Measurements from ENCODE around the gene PCNX1.

The PCNX1 gene

DNA sequence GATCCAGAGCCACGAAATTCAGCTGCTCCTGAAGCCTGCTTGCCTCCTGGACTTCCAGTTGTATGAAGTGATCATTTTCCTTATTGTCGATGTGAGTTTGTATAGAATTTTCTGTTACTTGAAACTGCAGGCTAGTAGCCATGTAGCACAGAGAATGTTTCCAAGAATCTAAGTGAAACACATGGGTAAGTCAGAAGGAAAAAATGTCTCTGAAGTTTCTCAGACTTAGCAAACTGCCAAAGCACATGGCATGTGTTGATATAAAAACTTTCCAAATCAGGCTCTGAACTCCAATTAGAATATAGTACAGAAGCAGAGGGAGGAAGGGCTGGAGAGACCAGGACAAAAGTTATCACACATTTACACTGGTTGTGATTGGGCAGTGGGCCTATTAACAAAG, 9.8 kb upstream of the PCNX1 start:
- Mint-ChIP-seq H3K36me3 (ENCODE audit: low read depth) (no peaks in the 10 kb centered on the region), H3K27ac (no peak overlapping the region), H3K4me1 (peaks cover 16% of the 10 kb centered on the region), H3K9me3 (no peaks in the 10 kb centered on the region), H3K4me3 (no peak overlapping the region), H3K27me3 (ENCODE audit: low read depth, poor library complexity) (peaks cover 3% of the 10 kb centered on the region)
- TF ChIP-seq, protein P1, sequence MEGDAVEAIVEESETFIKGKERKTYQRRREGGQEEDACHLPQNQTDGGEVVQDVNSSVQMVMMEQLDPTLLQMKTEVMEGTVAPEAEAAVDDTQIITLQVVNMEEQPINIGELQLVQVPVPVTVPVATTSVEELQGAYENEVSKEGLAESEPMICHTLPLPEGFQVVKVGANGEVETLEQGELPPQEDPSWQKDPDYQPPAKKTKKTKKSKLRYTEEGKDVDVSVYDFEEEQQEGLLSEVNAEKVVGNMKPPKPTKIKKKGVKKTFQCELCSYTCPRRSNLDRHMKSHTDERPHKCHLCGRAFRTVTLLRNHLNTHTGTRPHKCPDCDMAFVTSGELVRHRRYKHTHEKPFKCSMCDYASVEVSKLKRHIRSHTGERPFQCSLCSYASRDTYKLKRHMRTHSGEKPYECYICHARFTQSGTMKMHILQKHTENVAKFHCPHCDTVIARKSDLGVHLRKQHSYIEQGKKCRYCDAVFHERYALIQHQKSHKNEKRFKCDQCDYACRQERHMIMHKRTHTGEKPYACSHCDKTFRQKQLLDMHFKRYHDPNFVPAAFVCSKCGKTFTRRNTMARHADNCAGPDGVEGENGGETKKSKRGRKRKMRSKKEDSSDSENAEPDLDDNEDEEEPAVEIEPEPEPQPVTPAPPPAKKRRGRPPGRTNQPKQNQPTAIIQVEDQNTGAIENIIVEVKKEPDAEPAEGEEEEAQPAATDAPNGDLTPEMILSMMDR (IDR thresholded peaks at IDR 0.05): no peak
- no peak for DNase-seq

DNA sequence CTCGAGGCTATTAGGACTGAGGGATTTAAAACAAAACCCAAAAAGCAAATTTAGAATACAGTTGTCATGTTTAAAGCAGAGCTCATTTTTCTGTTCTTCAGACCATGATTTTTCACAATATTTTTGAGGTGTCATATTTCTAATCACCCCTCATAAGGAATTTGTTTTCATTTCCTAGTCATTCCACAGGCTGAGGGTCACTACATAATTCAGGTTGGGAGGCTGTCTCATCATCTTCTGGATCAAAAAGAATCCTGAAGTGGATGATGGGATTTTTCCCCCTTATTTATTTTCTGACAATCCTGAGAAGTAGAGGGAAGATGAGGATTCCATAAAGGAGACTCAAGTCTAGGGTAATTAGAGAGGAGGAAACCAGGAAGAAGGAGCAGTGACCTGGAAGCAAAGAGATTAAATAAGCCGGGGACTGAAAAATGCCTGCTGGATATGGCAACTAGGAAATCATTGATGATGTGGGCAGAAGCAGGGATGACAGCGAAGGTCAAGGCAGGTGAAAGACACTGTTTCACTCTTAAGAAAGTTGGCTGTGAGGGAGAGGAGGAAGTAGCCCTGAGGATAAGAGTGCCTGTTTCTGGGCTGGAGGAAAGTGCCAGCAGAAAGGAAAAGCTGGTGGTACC, 9.0 kb upstream of the PCNX1 start:
- Mint-ChIP-seq H3K9me3 (no peaks in the 10 kb centered on the region), H3K4me1 (peaks cover 16% of the 10 kb centered on the region), H3K27ac (no peak overlapping the region), H3K36me3 (ENCODE audit: low read depth) (no peaks in the 10 kb centered on the region), H3K27me3 (ENCODE audit: low read depth, poor library complexity) (peaks cover 3% of the 10 kb centered on the region), H3K4me3 (no peak overlapping the region)
- DNase-seq: no peak
- TF ChIP-seq, protein P1 (IDR thresholded peaks at IDR 0.05): no peak

DNA sequence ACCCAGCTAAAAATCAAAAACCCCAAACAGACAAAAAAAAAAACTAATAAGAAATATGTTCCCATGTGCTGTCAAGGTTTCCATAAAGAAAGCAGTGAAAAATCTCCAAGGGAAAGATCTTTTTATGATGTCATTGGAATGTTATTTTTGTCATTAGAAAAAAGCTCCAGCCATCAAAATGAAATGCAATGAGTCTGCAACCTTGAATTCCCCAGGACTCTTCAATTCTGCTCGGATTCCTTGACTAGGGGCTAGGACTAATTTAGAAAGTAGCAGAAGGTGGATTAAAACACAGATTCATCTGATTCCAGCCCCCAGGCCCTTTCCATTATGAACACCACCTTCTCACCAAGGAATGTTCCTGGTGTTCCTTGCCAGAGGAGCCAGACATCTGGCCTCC, 6.0 kb upstream of the PCNX1 start:
- TF ChIP-seq, protein P1 (IDR thresholded peaks at IDR 0.05): no peak
- Mint-ChIP-seq H3K9me3 (no peaks in the 10 kb centered on the region), H3K36me3 (ENCODE audit: low read depth) (no peaks in the 10 kb centered on the region), H3K27ac (no peak overlapping the region), H3K4me1 (peaks cover 29% of the 10 kb centered on the region), H3K27me3 (ENCODE audit: low read depth, poor library complexity) (peaks cover 3% of the 10 kb centered on the region), H3K4me3 (no peak overlapping the region)
- DNase-seq: no peak

DNA sequence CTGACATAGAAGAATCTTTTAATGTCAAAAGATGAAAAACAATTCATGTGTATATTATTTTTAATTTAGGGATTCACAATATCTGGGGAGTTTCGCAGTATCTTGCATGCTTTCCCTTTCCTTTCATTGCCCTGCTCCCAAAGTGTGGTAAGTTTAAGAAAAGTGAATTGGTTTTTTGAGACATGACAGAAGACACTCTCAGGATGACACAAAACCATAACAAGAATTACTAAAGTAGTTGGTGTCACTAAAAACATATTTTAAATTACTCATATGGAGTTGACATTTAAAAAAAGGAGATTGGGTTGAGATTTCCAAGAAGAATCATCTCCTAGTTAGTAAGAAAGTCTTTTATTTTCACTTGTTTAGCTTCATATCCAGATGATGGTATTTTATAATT, 5.1 kb upstream of the PCNX1 start:
- Mint-ChIP-seq H3K4me1 (peaks cover 34% of the 10 kb centered on the region), H3K4me3 (no peak overlapping the region), H3K27me3 (ENCODE audit: low read depth, poor library complexity) (no peaks in the 10 kb centered on the region), H3K27ac (no peak overlapping the region), H3K9me3 (no peaks in the 10 kb centered on the region), H3K36me3 (ENCODE audit: low read depth) (no peaks in the 10 kb centered on the region)
- TF ChIP-seq, protein P1 (IDR thresholded peaks at IDR 0.05): no peak
- no peak for DNase-seq

DNA sequence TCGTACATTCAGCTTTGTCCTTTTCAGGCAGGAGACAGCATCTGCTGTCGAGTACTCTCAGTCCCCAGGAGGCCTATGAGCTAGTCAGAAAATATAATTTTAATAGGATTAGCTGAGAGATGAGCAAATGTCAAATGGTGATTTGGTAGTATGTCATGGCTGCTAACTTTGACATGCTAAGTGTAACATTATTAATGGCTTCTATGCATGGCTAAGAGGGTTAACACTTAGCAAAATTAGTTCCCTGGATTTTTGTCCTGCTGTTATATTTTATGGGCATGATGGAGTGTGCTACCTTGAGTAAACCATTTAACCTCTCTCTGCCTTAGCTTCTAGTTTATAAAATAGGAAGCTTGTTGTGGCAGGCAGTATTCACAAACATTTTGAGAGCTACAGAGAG, 2.9 kb upstream of the PCNX1 start:
- Mint-ChIP-seq H3K4me1 (peaks cover 38% of the 10 kb centered on the region), H3K36me3 (ENCODE audit: low read depth) (no peaks in the 10 kb centered on the region), H3K4me3 (no peak overlapping the region), H3K9me3 (no peaks in the 10 kb centered on the region), H3K27me3 (ENCODE audit: low read depth, poor library complexity) (no peaks in the 10 kb centered on the region), H3K27ac (no peak overlapping the region)
- DNase-seq: no peak
- TF ChIP-seq, protein P1 (IDR thresholded peaks at IDR 0.05): no peak

DNA sequence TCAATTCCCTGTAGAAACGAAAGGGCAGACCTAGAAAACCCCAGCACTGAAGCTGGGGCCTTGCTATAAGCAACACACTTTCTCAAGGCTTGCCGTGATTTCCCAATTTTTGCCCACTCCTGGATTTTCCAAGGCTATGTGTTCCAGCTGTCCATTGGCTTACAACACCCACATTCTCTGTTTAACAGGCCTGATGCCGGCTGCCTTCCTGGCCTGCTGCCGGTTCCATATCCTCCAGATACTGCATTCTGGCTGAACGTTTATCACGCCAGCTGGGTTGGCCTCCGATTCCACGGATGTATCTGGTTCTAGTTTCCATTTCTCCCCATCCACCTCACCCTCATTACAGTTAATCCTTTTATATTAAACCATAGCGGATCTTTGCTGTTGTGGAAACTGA, 2.0 kb upstream of the PCNX1 start:
- DNase-seq: no peak
- H3K4me3 Mint-ChIP-seq: no peak overlapping the region
- TF ChIP-seq, protein P1 (IDR thresholded peaks at IDR 0.05): no peak
- no peaks in the 10 kb centered on the region for H3K9me3 Mint-ChIP-seq
- peak overlapping the region; percentile 57 for H3K27ac Mint-ChIP-seq
- H3K36me3 Mint-ChIP-seq (ENCODE audit: low read depth): peaks cover 1% of the 10 kb centered on the region
- peaks cover 46% of the 10 kb centered on the region for H3K4me1 Mint-ChIP-seq
- no peaks in the 10 kb centered on the region for H3K27me3 Mint-ChIP-seq (ENCODE audit: low read depth, poor library complexity)
